ENCODE measurements around the gene CYP1A2.

GRCh38 chr15:74722591-74722990, 26.1 kb upstream of the CYP1A2 start:
- TF ChIP-seq, protein P1, sequence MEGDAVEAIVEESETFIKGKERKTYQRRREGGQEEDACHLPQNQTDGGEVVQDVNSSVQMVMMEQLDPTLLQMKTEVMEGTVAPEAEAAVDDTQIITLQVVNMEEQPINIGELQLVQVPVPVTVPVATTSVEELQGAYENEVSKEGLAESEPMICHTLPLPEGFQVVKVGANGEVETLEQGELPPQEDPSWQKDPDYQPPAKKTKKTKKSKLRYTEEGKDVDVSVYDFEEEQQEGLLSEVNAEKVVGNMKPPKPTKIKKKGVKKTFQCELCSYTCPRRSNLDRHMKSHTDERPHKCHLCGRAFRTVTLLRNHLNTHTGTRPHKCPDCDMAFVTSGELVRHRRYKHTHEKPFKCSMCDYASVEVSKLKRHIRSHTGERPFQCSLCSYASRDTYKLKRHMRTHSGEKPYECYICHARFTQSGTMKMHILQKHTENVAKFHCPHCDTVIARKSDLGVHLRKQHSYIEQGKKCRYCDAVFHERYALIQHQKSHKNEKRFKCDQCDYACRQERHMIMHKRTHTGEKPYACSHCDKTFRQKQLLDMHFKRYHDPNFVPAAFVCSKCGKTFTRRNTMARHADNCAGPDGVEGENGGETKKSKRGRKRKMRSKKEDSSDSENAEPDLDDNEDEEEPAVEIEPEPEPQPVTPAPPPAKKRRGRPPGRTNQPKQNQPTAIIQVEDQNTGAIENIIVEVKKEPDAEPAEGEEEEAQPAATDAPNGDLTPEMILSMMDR (IDR thresholded peaks at IDR 0.05): no peak
- TF ChIP-seq POLR2A (IDR thresholded peaks at IDR 0.05): no peak
